HG03520 (cell line): Measurements from ENCODE around the gene MT1B.
A peak's percentile ranks its signal among the peaks of the same experiment; 100 is the strongest.
"Not testable (repeated sequence)": the region's sequence is repeated elsewhere in the genome, so short reads cannot be mapped to it uniquely, and the experiment has no call there.

Experiments used
- ATAC-seq: cut with Tn5 transposase; IDR thresholded peaks from one replicate; pipeline ENCODE4 v1.9.1; 2021; ENCODE audit warnings: mild to moderate bottlenecking, moderate library complexity; ENCODE audit not compliant: unreplicated experiment

MT1B gene

DNA sequence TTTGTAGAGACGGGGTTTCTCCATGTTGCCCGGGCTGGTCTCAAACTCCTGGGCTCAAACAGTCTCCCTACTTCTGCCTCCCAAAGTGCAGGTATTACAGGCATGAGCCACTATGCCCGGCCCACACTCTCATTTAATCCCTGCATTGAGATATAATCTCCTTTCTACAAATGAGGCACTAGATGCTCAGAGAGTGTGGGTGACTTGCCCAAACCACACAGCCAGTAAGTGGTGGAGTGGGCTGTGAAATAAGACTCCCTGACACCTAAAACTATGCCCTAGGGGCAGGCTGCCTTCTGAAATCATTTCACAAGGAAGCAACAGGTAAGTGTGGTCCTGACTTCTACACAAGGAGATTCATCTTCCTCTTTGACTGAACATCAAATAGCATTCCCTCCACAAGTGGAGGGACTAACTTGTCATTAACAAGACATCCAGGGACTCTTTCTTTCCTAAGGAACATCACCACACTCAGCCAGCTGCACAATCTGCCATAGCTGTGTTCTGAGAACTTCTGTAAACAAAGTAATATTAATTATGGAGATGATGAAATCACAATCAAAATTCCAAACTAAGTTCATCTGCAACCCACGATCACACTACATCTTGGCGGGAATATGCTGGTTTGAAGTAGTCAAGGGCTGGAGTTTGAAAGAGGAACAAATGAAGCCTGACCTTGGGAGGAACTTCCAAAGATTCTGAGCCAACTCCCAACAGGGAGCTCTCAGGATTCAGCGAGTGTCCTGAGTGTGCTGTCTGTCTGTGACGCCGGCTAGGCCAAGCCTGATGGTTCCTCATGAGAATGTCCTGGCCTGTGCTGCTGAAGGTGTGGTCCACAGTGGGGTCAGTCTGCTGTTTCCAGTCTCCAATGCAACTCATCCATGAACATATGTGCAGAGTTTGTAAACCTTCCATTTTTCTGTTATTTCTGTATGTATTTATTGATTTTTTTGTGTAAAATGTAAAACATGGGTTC, 13.9 kb downstream of the MT1B start:
- ATAC-seq, result not testable (repeated sequence)

DNA sequence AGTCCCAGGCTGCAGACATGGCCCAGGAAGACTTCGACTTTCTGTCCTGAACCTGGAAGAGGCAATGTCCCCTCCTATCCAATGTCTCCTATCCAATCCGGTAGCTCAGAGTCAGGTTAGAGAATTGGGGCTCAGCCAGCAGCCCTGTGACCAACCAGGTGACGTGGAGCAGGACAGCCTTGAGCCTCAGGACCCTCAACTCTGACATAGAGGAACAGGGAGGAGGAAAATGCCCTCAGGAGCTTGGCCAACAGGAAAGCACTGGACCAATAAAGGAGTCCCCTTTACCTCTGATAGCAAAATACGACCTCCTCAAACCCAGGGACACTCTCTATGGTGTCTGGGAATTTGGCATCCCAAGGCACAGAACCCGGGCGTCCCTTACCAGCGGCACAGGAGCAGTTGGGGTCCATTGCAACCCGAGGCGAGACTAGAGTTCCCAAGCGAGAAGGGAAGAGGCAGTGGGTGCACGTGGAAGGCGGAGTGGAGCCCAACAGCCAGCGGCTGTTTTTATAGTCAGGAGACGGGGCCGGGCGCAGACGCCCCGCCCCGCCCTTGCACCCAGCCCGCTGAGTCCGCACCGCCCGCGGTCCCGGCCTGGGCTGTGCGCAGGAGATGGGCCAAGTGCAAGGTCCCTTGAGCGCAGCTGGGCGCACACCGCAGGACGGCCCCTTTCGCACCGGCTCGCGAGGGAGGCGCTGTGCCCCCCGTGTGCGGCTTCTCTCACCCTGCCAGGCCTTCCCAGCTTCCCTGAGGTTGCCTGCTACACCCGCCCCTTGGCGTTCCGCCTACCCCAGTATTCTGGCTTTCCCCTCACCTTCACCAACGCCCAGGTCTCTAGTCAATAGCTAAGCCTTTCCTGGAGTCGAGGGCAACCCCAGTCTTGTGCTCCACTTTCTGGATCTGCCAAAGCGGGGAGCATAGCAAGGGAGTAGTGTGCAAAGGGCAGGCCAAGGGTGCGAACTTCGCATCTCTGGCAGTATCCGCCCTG, 16.2 kb downstream of the MT1B start, which contains the start of gene MT1G:
Gene MT1G (minus strand): TSS at position 485 of the 991 bp plus-strand sequence. CDS start 72 bp downstream, at position 413.
- ATAC-seq, result no peak

DNA sequence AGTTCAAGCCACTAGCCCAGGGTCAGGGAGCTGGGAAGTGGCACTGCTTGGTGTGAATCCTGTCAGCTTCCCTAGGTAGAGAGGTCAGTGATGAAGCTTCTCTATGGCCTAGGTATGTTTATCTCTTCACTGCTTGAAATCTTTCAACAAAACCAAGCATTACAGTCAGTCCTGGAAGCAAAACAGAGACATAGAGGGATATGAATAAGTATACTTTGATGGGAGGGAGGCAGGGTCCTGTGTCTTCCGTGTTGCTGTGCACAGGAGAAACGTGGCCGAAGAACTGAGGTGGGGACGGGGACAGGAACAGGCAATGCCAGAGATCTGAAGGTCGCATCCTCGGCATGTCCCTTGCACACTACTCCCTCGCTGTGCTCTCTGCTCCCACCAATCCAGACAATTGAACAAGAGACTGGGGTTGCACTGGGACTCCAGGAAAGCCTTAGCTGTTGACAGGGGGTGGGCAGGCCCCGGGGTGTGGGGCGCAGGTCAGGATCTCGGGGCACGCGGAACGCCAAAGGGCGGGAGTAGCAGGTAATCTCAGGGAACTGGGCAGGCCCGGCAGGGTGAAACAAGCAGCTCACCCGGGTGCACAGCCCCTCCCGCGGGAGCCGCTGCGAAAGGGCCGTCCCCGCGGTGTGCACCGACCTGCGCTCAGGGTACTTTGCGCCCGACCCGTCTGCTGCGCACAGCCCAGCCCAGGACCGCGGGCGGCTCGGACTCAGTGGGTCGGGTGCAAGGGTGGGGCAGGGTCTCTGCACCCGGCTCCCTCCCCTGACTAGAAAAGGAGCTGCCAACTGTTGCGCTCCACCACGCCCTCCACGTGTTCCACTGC, 17.5 kb downstream of the MT1B start, which contains the start of gene MT1H:
Gene MT1H (plus strand): TSS at position 810 of the 835 bp plus-strand sequence. CDS start 71 bp downstream, outside the sequence.
- no peak for ATAC-seq

DNA sequence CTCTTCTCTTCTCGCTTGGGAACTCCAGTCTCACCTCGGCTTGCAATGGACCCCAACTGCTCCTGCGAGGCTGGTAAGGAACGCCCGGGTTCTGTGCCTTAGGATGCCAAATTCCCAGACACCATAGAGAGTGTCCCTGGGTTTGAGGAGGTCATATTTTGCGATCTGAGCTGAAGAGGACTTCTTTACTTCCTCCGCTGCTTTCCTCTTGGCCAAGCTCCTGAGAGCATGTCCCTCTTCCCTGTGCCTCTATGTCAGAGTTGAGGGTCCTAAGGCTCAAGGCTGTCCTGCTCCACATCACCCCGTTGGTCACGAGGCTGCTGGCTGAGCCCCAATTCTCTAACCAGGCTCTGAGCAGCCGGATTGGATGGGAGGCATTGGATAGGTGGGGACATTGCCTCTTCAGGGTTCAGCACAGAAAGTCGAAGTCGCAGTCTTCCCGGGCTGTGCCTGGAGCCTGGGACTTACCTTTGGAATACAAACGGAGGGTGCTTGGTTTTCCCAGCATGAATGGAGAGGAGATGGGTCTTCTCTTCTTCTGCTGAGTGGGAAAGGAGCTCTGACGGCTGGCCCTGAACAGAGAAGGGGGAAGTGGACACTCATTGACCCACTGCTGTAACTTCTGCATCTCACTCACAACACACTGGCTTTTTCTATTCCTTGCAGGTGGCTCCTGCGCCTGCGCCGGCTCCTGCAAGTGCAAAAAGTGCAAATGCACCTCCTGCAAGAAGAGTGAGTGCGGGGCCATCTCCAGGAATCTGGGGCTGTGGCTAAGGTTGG, 18.3 kb downstream of the MT1B start:
- no peak for ATAC-seq

DNA sequence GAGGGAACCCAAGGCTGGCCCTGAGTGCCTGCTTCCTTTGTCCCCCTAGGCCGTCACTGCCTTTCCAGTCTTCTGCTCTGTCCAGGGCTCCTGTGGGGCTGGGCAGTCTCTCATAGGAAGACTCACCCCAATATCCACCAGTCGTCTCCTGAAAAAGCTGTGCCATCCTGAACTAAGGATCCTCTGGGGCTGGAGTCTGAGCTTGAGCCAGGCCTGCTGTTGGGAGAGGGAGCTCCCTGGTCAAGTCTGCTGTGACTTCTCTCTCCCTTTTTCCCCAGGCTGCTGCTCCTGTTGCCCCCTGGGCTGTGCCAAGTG, 18.9 kb downstream of the MT1B start:
- no peak for ATAC-seq

DNA sequence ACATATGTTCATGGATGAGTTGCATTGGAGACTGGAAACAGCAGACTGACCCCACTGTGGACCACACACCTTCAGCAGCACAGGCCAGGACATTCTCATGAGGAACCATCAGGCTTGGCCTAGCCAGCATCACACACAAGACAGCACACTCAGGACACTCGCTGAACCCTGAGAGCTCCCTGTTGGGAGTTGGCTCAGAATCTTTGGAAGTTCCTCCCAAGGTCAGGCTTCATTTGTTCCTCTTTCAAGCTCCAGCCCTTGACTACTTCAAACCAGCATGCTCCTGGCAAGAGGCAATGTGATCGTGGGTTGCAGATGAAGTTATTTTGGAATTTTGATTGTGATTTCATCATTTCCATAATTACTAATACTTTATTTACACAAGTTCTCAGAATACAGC, 20.0 kb downstream of the MT1B start:
- not testable (repeated sequence) for ATAC-seq

DNA sequence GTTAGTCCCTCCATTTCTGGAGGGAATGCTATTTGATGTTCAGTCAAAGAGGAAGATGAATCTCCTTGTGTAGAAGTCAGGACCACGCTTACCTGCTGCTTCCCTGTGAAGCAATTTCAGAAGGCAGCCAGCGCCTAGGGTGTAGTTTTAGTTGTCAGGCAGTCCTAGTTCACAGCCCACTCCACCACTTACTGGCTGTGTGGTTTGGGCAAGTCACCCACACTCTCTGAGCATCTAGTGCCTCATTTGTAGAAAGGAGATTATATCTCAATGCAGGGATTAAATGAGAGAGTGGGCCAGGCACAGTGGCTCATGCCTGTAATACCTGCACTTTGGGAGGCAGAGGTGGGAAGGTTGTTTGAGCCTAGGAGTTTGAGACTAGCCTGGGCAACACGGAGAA, 20.5 kb downstream of the MT1B start:
- not testable (repeated sequence) for ATAC-seq

DNA sequence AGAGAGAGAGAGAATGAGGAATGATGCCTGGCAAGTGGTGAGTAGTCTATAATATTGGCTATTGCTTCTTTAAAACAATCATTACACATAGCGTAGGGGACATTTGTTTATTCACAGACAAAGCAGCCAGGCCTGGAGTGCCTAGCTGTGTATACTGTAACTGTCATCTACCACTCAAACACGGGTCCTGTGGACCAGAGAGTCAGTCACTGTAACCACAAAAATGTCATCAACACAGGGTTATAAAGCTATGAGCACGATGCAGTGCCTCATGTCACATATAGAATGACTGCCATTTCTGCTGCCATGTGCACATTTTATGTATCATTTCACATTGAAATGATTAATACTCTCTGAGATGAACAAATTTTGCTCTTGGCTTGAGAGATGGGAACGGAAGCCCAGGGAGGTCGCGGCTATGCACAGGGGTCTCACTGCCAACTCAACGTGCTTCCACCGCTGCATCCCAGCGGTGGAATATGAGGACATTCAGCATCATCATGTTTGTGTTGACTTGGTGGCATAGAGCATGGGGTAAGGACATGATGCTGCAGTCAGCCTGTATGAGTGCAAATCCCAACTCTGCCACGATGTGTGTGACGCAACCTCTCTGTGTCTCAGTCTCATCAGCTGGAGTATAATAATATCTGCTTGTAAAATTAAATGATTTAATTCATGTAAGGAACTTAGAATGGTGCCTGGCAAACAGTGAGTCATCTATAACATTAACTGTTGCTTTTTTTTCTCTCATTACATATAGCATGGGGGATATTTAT, 21.3 kb downstream of the MT1B start:
- no peak for ATAC-seq

DNA sequence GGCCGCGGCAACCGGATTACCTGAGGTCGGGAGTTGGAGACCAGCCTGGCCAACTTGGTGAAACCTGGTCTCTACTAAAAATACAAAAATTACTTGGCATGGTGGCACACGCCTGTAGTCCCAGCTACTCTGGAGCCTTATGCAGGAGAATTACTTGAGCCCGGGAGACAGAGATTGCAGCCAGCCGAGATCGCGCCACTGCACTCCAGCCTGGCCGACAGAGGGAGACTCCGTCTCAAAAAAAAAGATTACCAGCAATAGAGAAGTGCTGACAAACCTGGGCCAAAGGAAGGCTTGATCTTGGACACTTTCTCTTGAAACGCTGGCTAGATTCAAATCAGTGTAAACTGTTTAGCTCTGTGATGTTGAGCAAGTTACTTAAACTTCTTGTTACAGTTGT, 22.2 kb downstream of the MT1B start:
- ATAC-seq, result no peak

DNA sequence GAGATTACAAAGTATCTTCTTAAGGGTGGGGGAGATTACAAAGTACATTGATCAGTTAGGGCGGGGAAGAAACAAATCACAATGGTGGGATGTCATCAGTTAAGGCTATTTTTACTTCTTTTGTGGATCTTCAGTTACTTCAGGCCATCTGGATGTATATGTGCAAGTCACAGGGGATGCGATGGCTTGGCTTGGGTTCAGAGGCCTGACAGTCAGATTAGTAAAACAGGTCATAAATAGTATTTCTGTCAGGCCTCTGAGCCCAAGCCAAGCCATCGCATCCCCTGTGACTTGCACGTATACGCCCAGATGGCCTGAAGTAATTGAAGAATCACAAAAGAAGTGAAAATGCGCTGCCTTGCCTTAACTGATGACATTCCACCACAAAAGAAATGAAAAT, 22.9 kb downstream of the MT1B start:
- ATAC-seq, result not testable (repeated sequence)

DNA sequence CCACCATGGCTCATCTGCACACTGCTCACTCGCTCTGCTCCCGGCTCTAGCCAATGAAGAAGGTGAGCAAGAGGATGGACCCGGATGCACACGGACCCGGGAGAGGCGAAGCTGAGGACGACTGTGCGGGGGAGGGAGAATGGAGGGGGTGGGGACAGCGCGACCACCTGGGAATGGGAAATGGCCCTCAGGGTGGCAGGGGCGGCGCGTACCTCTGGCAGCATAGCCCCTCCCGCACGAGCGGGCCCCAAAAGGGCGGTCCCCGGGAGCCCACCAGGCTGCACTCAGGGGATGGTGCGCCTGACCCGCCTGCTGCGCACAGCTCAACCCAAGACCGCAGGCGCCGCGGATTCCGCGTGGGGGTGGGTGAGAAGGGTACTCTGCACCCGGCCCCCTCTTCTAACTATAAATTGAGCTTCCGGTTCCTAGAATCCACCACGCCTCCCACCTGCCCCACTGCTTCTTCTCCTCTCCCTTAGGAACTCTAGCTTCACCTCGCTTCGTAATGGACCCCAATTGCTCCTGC, 24.1 kb downstream of the MT1B start:
- no peak for ATAC-seq

DNA sequence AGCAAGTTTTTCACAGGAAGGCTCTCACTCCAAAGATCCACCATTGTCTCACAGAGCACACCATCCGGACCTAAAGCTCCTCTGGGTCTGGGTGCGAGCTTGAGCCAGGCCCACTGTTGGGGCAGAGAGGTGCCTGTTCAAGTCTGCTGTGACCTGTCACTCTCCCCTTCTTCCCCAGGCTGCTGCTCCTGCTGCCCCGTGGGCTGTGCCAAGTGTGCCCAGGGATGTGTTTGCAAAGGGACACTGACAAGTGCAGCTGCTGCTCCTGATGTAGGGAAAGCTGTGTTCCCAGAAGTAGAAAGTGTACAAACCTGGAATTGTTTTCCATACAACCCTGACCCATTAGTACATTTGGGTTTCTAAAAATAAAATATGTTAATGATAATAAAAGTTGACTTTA, 25.8 kb downstream of the MT1B start:
- no peak for ATAC-seq

DNA sequence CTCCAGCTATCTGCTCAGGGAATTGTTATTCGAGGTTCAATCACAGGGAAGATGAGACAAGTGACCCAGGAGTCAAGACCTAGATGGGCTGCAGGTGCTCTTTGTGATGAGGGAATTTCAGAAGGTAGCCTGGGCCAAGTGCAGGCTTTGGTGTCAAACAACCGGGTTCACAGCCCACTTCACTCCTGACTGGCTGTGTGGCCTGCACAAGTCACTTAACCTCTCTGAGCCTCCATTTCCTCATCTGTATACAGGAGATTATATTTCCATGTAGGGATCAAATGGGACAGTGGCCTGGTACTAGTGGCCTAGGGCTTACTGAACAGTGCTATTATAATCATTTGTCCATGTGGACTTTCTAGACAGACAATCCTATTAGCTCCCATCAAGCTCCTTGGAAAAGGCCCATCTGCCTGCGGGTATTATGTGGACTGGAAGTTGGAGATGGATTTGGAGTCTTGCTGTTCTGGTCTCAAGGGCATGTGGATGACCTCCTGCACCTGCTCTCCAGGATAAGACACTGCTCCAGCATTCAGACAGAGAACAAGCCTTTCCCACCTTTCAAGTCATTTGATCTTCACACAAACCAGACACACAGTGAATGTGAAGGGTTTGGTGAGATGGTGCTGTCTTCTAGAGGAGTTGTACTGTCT, 27.5 kb downstream of the MT1B start:
- ATAC-seq, result no peak

DNA sequence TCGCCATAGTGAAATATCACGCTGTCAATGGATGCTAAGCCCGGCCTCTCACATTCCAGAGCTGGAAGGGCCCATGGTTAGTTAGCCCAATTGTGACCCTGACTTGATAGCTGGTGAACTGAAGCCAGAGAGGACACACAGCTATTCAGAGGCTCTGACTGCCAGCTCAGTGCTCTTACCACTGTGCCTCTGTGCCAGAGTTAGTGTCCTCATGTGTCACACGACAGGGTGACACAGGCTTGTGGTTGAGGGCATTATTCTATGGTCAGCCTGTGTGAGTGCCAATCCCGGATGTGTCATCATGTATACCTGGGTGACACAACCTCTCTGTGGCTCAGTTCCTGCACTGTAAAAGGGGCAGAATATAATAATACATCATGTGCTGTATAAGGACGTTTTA, 28.1 kb downstream of the MT1B start:
- ATAC-seq, result no peak

DNA sequence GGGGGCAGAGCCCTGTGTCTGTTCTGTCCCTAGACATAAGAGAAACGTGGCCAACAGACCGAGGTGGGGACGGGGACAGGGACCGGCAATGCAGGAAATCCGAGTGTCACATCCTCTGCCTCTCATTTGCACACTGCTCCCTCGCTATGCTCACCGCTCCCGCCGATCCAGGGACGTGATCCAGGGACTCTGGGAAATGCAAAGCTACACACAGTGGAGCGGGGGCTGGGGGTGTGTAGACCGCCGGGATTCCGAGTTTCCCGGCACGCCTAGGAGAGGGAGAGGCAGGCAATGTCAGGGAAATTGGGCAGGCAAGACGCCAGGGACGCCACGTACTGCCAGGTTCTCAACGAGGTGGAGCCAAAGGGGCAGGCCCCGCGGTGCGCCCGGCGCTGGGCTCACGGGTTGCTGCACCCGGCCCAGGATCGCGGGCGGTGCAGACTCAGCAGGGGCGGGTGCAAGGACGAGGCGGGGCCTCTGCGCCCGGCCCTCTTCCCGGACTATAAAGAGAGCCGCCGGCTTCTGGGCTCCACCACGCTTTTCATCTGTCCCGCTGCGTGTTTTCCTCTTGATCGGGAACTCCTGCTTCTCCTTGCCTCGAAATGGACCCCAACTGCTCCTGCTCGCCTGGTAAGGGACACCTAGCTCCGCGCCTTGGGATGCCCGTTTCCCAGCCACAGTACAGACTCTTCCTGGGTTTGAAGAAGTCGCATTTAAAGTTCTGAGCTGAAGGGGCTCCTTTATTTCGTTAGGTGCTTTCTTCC, 30.4 kb downstream of the MT1B start, which contains the start of gene MT1X:
Gene MT1X (plus strand): TSS at position 532 of the 764 bp plus-strand sequence. CDS start 71 bp downstream, at position 603.
- peak; percentile 96 for ATAC-seq

DNA sequence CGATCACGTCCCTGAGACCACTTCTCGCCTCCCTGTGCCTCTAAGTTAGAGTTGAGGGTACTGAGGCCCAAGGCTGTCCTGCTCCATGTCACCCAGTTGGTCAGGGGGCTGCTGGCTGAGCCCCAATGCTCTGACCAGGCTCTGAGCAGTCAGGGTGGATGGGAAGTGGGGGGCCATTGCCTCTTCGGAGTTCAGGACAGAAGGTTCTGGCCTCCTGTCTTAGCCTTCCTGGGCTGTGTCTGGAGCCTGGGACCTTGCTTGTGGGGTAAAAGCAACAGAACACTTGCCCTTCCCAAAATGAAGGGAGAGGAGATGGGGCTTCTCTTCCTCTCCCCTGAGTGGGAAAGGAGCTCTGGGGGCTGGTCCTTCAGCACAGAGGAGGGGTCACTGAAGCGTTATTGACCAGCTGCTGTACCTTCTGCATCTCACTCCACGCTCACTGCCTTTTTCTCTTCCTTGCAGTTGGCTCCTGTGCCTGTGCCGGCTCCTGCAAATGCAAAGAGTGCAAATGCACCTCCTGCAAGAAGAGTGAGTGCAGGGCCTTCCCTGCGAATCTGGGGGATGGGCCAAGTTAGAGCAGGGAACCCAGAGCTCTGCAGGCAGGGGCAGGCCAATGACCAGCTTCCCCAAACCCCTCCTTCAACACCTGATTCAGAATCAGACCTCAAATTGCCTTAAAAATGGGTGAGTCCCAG, 31.2 kb downstream of the MT1B start:
- no peak for ATAC-seq
